Transverse colon (tissue), 4 donors: ENCODE results near the gene SIGLEC10. TPM values are rescaled to one million over a fixed set of nuclear protein-coding genes. Genes with fewer than 3 reads are reported as not detected.
"Not testable (repeated sequence)": the region's sequence is repeated elsewhere in the genome, so short reads cannot be mapped to it uniquely, and the experiment has no call there.

Experiments
- DNase-seq: peaks from one replicate; pipeline ENCODE4 v3.0.0-alpha.2; 2019
- H3K27ac ChIP-seq, 4 donors: fragments of 200-600 bp; sonication (generic); 2 replicates each; pipeline ENCODE4 v1.5.1; 2016 to 2018; ENCODE audit warnings: inconsistent platforms in 4 of 4
- H3K27me3 ChIP-seq: fragments of 200-600 bp; sonication (generic); 2 replicates; pipeline ENCODE4 v1.5.1; 2017; ENCODE audit warnings: inconsistent platforms
- H3K36me3 ChIP-seq, 4 donors: fragments of 200-600 bp; sonication (generic); 2 replicates each; pipeline ENCODE4 v1.5.1; 2017 to 2019; ENCODE audit warnings: inconsistent platforms in 4 of 4
- H3K4me1 ChIP-seq, 4 donors: fragments of 200-600 bp; sonication (generic); 2 replicates each; pipeline ENCODE4 v1.5.1; 2017 to 2020; ENCODE audit warnings: inconsistent platforms in 4 of 4
- H3K4me3 ChIP-seq, 4 donors: fragments of 200-600 bp; sonication (generic); 1 replicate in 1 of 4; 2 replicates in 3 of 4; pipeline versions ENCODE4 v1.5.1 to v1.6.1; 2017 to 2019; ENCODE audit warnings: inconsistent platforms in 4 of 4
- H3K9me3 ChIP-seq, 2 donors: fragments of 200-600 bp; sonication (generic); 2 replicates each; pipeline ENCODE4 v1.5.1; 2017 to 2019; ENCODE audit warnings: inconsistent platforms in 2 of 2
- CTCF ChIP-seq, 5 experiments: fragments of 200-600 bp in 3 of 5; fragments of 450-650 bp in 2 of 5; sonication (generic) in 3 of 5; IDR thresholded peaks; 1 replicate in 2 of 5; 2 replicates in 3 of 5; pipeline ENCODE4 v1.5.1; 2016 to 2017; ENCODE audit warnings: antibody characterized with exemption in 5 of 5, inconsistent platforms in 3 of 5, mild to moderate bottlenecking in 2 of 5, moderate library complexity in 1 of 5
- EP300 ChIP-seq: sonication (generic); formaldehyde crosslinking; IDR thresholded peaks from one replicate; pipeline ENCODE4 v1.6.1; 2017; ENCODE audit warnings: antibody characterized with exemption, low read depth
- POLR2A ChIP-seq: fragments of 450-650 bp; IDR thresholded peaks from one replicate; pipeline ENCODE4 v1.6.1; 2016; ENCODE audit warnings: antibody characterized with exemption, mild to moderate bottlenecking, moderate library complexity
- POLR2AphosphoS5 ChIP-seq, 3 donors: sonication (generic); formaldehyde crosslinking; IDR thresholded peaks; one replicate each; pipeline ENCODE4 v1.6.1; 2016; ENCODE audit warnings: antibody characterized with exemption in 3 of 3
- WGBS, 2 donors: methylation state at CpG; one replicate each; pipeline ENCODE4 v1.1.5; 2018; ENCODE audit warnings: low coverage in 1 of 2; 5-methylcytosine and 5-hydroxymethylcytosine counted together
- in situ Hi-C, 4 donors: fragments of 200-750 bp; cut with MboI; loops; one replicate each; pipeline versions ENCODE4 v1.15.0 to v1.15.1; 2017; ENCODE audit warnings: low sequenced_read_pairs in 3 of 4, low pct_ligation_motif_present in 1 of 4, low pct_unique_long_range_greater_than_20kb in 1 of 4
- intact Hi-C: fragments of 100-400 bp; cut with DNase I; formaldehyde crosslinking; loops from one replicate; pipeline ENCODE4 v1.15.1; 2023; ENCODE audit warnings: low total_unique reads
- total RNA-seq, 4 donors: library from RNA; depleted of rRNA; stranded (reverse); fragments of >200 nt; gene quantifications; one replicate each; pipeline ENCODE4 v1.1.0, GENCODE V29; 2016

SIGLEC10 gene
- total RNA-seq, 4 donors from 2014 or later: 3.7 to 15.7 (median 4.9) TPM; not detected in 1

- no peaks in the 10 kb centered on the region for H3K4me1 ChIP-seq
- H3K36me3 ChIP-seq: no peaks in the 10 kb centered on the region
- no peaks in the 10 kb centered on the region for H3K9me3 ChIP-seq
- in situ Hi-C loops (loop anchor here in 2 of 4 donors (25.0 kb wide), 2 partner anchors 211 to 336 kb away; partner anchors contain the start of gene FPR3 (in 1 of the 2)), intact Hi-C loops (no loop called here)
- no peak for DNase-seq
- no peak overlapping the region for H3K27ac ChIP-seq
- no peak overlapping the region for H3K4me3 ChIP-seq
- H3K27me3 ChIP-seq: peaks cover 6% of the 10 kb centered on the region
- 80 to 82% methylated on average over 2 to 5 of the region's 5 CpGs for WGBS, 2 donors
- TF ChIP-seq EP300 (no peak), CTCF (IDR thresholded peaks at IDR 0.05) (no peak)
Observed at GRCh38 chr19:51450730-51451307, 33.4 kb upstream of the SIGLEC10 start.

GRCh38 chr19:51448411-51449016, 31.1 kb upstream of the SIGLEC10 start:
- no peaks in the 10 kb centered on the region for H3K36me3 ChIP-seq
- no peak overlapping the region for H3K27ac ChIP-seq
- H3K27me3 ChIP-seq: no peaks in the 10 kb centered on the region
- no peaks in the 10 kb centered on the region for H3K4me1 ChIP-seq
- no peak overlapping the region for H3K4me3 ChIP-seq
- no peaks in the 10 kb centered on the region for H3K9me3 ChIP-seq
- in situ Hi-C loops (loop anchor here in 1 of 4 donors (25.0 kb wide), 1 partner anchor 111 kb away; the partner anchor contains the start of gene VSIG10L), intact Hi-C loops (no loop called here)
- TF ChIP-seq EP300: no peak
- no peak for TF ChIP-seq CTCF (IDR thresholded peaks at IDR 0.05)
- no peak for TF ChIP-seq POLR2AphosphoS5 (IDR thresholded peaks at IDR 0.05)
- no peak for TF ChIP-seq POLR2A
- no peak for DNase-seq
- WGBS, 2 donors: 57 to 58% methylated on average over 4 to 13 of the region's 13 CpGs

GRCh38 chr19:51448011-51448410, 30.6 kb upstream of the SIGLEC10 start:
- H3K36me3 ChIP-seq: no peaks in the 10 kb centered on the region
- WGBS, 2 donors: 82 to 100% methylated on average over 1 to 7 of the region's 7 CpGs
- TF ChIP-seq POLR2A (no peak), POLR2AphosphoS5 (IDR thresholded peaks at IDR 0.05) (no peak), CTCF (IDR thresholded peaks at IDR 0.05) (no peak), EP300 (no peak)
- intact Hi-C loops: no loop called here
- H3K4me3 ChIP-seq: no peak overlapping the region
- H3K27ac ChIP-seq: no peak overlapping the region
- no peaks in the 10 kb centered on the region for H3K27me3 ChIP-seq
- DNase-seq: no peak
- in situ Hi-C loops: loop anchor here in 1 of 4 donors (25.0 kb wide), 1 partner anchor 111 kb away; the partner anchor contains the start of gene VSIG10L
- H3K9me3 ChIP-seq: no peaks in the 10 kb centered on the region
- H3K4me1 ChIP-seq: no peaks in the 10 kb centered on the region

- H3K4me3 ChIP-seq, H3K4me1 ChIP-seq, intact Hi-C loops, H3K27me3 ChIP-seq, H3K36me3 ChIP-seq, H3K9me3 ChIP-seq, DNase-seq, H3K27ac ChIP-seq: not testable (repeated sequence)
- in situ Hi-C loops: loop anchor here in 1 of 4 donors (25.0 kb wide), 1 partner anchor 110 kb away; the partner anchor contains the start of gene VSIG10L
- 88 to 100% methylated on average over 1 to 3 of the region's 3 CpGs for WGBS, 2 donors
Observed at GRCh38 chr19:51447510-51447909, 30.1 kb upstream of the SIGLEC10 start.
